NCI-H2107 (cell line): Measurements from ENCODE around the gene TSR1.

Experiments used
- DNase-seq: peaks from one replicate; lab custom pipeline; 2025; lab: John Stamatoyannopoulos, UW

Gene TSR1

GRCh38 chr17:2369039-2369438, 32.8 kb upstream of the TSR1 start:
- no peak for DNase-seq

DNA sequence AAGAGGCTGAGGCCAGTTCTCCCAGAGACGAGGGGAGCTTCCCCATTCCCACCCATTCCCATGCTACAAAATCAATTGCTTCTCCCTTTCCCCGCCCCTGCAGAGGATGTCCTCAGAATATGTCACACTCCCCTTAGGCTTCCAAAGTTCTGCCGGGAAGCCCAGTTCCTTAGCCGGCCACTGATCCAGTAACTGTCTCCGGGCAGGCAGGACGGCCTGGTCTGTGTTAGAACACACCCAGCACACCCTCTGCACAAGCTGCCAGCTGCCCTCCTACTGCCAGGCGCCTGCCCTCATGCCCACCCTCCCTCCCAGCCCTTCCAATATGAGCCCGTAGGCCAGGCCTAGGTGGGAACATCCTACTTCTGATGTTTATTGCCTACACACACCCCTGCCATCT, 32.1 kb upstream of the TSR1 start:
- no peak for DNase-seq

DNA sequence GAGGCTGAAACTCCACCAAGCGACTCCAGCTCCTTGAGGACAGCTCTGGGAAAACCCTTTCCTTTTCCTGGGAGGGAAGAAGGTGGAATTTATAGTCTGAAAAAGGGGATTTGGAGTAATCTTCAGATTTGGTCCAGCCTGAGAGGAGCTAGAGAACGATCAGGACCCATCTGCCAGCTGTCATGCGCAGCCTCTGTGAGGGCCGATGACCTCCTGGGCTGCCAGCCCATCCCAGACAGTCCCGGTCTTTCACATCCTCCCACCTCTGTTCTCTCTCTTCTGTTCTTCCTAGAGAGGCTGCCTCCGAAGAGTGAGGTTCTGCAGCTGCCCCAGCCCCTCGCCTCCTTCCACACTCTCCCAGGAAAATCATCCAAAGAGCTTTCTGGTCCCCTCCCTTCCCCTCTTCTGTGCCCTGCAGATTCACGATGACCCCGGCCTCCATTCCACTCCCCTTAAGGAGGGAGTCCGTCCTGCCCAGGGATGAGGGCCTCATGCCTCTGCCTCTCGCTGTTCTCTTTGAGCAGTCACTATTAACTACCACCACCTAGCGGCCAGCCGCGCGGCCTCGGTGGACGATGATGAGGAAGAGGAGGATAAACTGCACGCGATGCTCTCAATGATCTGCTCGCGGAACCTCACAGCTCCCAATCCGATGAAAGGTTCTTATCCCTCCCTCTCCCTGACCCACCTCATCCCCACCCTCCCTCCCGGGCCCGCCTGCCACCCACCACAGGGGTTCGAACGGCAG, 30.7 kb upstream of the TSR1 start:
- DNase-seq, result no peak

- DNase-seq, result no peak
Measured at GRCh38 chr17:2365132-2365531, 28.9 kb upstream of the TSR1 start.

DNA sequence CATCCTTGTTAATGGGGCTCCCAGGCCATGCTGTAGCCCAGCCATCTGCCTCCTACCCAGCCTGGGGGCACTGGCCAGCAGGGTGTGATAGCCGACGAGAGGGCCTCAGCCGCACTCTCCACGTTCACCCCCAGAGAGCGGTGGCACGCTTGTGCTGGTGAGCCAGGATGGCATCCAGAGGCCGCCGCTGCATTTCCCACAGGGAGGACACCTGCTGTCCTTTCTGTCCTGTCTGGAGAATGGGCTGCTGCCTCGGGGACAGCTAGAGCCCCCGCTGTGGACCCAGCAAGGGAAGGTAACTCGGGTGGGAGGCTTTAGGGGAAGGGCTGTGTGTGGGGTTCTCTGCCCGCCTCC, 28.5 kb upstream of the TSR1 start:
- DNase-seq, result no peak

DNA sequence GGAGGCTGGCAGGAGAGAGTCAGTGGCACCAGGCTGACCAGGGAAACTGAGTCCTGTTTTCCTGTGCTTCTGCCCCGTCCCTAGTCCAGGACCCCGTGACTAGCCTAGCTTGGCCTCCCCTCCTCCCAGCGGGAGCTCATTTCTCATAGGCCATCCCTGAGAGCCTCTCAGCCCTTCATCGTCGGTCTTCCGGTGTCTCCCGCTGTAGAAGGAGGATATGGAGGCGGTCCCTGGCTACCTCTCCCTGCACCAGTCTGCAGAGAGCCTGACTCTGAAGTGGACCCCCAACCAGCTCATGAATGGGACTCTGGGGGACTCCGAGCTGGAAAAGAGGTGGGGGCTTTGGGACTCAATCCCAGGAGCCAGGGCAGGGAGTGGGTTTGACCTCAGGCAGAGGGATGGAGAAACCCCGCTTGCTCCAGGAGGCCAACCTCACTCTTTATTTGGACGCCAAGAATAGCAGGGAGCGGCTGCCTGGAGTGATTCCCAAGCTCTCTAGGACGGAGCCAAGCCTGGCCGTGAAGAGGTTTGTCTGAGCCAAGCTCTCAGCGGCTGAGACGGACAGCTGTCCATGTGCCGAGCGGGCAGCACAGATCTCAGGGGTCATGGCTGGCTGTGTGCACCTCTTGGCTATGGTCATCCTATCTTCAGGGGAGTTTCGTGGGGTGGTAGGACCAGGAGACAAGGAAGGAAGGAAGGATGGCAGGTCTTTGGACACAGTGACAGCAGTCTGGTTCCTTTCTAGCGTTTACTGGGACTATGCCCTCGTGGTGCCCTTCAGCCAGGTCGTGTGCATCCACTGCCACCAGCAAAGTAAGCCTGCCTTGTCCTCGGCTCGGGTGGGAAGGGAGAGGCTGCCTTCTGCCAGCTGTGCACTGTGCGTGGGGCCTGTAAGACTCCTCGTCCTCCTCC, 27.9 kb upstream of the TSR1 start:
- DNase-seq, result no peak

DNA sequence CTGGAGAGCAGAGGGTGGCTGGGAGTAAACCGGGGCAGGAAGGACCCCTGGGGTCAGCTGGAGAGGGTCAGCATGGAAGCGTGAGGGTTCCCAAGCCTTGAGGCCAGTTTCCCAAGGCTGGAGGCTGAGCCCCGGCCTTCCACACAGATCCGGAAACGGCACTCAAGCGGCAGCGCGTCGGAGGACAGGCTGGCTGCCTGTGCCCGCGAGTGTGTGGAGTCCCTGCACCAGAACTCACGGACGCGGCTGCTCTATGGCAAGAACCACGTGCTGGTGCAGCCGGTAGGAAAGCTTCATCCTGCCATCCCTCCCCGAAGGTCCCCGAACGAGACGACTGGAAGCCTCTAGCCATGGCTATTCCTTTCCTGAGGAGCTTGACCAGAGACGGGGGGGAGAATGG, 27.1 kb upstream of the TSR1 start:
- no peak for DNase-seq

DNA sequence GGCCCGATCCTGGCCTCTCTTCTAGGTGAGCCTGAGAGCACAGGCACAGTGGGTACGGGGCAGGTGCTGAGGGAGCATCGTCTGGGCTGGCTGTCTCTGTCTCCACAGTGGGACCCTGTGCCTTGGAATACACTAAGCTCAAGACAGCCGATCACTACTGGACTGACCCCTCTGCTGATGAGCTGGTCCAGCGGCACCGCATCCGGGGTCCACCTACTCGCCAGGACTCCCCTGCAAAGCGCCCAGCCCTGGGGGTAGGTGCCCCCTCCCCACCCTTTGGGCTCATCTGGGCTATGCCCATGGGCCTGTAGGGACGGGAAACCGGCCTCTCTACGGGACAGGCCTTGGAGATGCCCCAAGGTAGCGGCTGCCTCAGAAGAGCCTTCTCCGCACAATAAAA, 26.6 kb upstream of the TSR1 start:
- no peak for DNase-seq

DNA sequence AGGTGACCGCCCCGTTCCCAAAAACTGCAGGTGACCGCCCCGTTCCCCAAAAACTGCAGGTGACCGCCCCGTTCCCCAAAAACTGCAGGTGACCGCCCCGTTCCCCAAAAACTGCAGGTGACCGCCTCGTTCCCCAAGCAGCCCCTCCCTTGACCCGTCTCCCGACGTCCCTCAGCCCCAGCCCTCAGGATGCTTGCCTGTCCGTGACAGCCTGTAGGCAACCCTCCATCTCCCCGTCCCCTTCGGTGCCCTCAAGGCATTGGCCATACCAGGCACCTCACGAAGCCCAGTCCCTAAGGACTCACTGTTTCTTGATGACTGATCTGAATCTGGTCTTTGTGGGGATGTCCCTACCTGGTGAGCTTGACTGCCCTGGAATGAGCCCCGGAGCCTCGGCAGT, 26.2 kb upstream of the TSR1 start:
- no peak for DNase-seq

DNA sequence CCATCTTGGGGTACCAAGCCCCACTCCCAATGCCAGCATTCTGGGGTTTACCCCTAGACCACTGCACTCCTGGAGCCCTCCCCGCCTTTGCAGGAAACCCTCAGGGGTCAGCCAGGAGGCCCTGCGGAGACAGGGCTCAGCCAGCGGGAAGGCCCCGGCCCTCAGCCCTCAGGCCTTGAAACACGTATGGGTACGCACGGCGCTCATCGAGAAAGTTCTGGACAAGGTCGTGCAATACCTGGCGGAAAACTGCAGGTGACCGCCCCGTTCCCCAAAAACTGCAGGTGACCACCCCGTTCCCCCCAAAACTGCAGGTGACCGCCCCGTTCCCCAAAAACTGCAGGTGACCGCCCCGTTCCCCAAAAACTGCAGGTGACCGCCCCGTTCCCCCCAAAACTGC, 25.8 kb upstream of the TSR1 start:
- DNase-seq, result no peak

DNA sequence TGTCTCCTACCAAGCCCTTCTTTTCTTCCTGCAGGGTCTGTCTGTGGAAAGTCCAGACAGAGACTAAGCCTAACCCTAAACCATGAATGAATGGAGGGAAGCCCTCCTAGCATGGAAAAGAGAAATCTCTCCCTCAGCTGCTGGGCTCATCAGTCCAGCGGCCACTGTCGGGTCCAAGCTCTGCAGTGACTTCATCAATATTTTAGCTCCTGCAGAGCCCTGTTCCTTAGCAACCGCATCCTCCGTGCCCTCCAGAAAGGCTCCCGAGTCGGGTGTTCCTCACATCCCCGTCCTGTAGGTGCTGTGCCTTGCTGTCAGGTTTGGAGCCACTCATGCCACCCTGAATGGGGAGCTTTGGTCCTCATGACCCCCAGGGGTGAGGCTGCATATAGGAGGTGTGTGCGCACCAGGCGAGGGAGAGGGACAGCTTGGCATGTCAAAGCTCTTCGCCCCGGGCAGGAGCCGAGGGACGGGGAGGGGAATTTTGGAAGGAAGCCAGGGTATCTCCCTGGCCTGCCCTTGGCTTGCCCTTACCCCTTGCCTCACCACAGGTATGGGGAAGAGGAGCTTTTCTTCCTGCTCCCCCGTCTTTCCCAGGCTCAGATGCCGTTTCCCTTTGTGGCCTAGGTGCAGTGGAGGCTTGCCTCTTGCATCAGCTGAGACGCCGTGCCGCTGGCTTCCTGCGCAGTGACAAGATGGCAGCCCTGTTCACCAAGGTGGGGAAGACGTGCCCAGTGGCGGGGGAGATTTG, 24.9 kb upstream of the TSR1 start:
- no peak for DNase-seq

GRCh38 chr17:2357931-2358434, 21.7 kb upstream of the TSR1 start:
- DNase-seq, result no peak

- no peak for DNase-seq
Measured at GRCh38 chr17:2357237-2357636, 21.0 kb upstream of the TSR1 start.

- DNase-seq, result no peak
Measured at GRCh38 chr17:2354311-2354710, 18.1 kb upstream of the TSR1 start.

GRCh38 chr17:2351269-2351668, 15.0 kb upstream of the TSR1 start:
- no peak for DNase-seq

DNA sequence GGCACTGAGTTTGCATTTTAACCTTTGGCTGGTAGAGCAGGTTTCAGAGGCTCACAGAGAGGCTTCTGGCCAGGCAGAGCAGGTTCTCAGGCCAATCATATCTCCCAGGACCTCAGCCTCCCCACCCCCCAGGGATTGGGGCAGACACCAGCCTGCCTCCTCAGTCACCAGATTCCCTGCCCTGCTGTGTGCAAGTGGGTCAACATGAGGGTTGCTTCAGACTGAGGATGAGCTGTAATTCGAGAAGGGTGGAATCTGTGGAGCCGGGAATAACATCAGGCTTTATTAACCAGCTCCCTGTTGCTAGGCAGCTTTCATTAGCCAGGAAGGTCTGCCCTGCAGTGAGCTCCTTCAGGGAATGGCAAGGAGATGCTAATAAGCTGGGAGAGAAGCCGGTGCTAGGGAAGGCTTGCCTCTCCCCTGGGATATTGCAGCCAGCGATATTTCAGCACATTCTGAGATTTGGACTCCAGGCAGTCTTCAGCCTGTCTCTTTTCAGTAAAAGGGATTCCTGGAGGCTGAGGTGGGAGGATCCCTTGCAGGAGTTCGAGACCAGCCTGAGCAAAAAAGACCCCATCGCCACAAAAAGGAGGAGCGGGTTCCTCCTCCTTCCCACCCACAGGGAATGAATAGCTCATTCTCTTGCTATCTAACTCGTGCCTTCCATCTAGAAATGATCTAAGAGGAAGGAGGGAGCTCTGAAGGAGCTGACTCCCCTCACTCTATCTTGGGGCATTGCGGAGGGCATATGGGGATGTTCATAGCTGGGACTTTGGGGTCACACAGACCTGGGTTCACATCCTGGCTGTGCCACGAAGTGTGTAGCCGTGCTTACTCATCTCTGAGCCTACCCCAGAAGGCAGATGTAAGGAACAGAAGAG, 11.8 kb upstream of the TSR1 start:
- DNase-seq, result no peak

DNA sequence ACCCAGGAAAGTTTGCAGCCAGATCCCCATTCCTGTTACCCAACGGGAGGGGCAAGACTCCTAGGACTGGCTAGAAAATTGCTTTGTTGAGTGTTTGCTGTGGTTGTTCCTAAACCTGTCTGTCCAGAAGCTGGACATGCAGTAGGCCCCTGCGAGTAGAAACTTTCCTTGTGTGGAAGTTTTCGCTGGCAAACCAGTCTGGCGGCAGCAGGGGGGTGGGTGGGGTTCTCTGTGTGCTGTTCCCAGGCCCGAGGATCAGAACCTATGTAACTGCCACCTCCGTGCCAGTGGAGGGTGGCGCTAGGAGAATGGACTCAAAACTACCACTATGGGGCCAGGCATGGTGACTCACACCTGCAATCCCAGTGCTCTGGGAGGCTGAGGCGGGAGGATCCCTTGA, 10.2 kb upstream of the TSR1 start:
- DNase-seq, result no peak

GRCh38 chr17:2344528-2344927, 8.3 kb upstream of the TSR1 start:
- DNase-seq, result no peak

- no peak for DNase-seq
Measured at GRCh38 chr17:2343421-2343820, 7.2 kb upstream of the TSR1 start.

DNA sequence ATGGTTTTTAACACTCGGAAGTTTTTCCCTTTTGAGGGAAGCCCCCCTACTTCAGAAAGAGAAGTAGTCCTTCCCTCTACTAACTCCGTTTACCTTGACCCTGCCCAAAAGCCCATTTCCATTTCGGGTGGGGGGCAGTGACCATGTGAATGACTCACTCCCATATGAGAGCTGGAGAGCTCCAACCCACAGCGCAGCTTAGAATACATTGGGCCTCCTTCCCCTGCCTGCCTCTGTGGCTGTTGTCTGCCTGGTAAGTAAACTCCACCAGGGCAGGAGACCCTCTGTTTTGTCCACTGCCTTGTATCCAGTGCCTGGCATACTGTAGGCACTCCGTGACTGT, 2.0 kb upstream of the TSR1 start:
- DNase-seq, result no peak

GRCh38 chr17:2337544-2338314, 1.5 kb upstream of the TSR1 start:
- no peak for DNase-seq
